Keratinocyte (primary cell): Measurements from ENCODE around the gene PCDHB15. TPM values are rescaled to one million over a fixed set of nuclear protein-coding genes. Genes with fewer than 3 reads are reported as not detected.
"Not testable (repeated sequence)": the region's sequence is repeated elsewhere in the genome, so short reads cannot be mapped to it uniquely, and the experiment has no call there.

Experiments
- DNase-seq: peaks from one replicate; pipeline ENCODE4 v3.0.0-alpha.2; 2011; ENCODE audit warnings: low read depth, missing footprints, low spot score
- FAIRE-seq: peaks from 2 replicates; lab custom pipeline; 2011; peaks lifted over from hg19 to GRCh38; lab: Jason Lieb, UNC
- H2AFZ ChIP-seq: 2 replicates; pipeline ENCODE4 v1.6.0; 2012; ENCODE audit warnings: low read length, control low read depth, inconsistent platforms; ENCODE audit not compliant: control insufficient read depth
- H3K27ac ChIP-seq: 2 replicates; pipeline ENCODE4 v1.5.1; 2011; ENCODE audit warnings: low read length; ENCODE audit not compliant: control insufficient read depth, insufficient read depth
- H3K27me3 ChIP-seq: 3 replicates; pipeline ENCODE4 v1.6.0; 2011; ENCODE audit warnings: low read length; ENCODE audit not compliant: control insufficient read depth, insufficient read depth; ENCODE audit errors: extremely low read depth
- H3K36me3 ChIP-seq, 2 experiments: 2 replicates in 1 of 2; 3 replicates in 1 of 2; pipeline ENCODE4 v1.5.1; 2011; ENCODE audit warnings: low read length in 2 of 2, mild to moderate bottlenecking in 1 of 2; ENCODE audit not compliant: control insufficient read depth in 2 of 2, insufficient read depth in 2 of 2; ENCODE audit errors: extremely low read depth in 1 of 2
- H3K4me1 ChIP-seq: 3 replicates; pipeline ENCODE4 v1.5.1; 2011; ENCODE audit warnings: low read length; ENCODE audit not compliant: control insufficient read depth, insufficient read depth; ENCODE audit errors: extremely low read depth
- H3K4me2 ChIP-seq: 3 replicates; pipeline ENCODE4 v1.6.0; 2011; ENCODE audit warnings: low read depth, low read length; ENCODE audit not compliant: control insufficient read depth, insufficient read depth; ENCODE audit errors: extremely low read depth
- H3K4me3 ChIP-seq, 3 experiments: fragments of 200-600 bp in 1 of 3; sonication (generic) in 1 of 3; 2 replicates in 2 of 3; 3 replicates in 1 of 3; pipeline ENCODE4 v1.5.1; 2011 to 2016; ENCODE audit warnings: low read length in 3 of 3, mild to moderate bottlenecking in 3 of 3, control low read depth in 2 of 3, inconsistent platforms in 1 of 3, low read depth in 1 of 3, mixed read lengths in 1 of 3, mixed run types in 1 of 3, moderate library complexity in 1 of 3; ENCODE audit not compliant: control insufficient read depth in 2 of 3, insufficient read depth in 2 of 3; ENCODE audit errors: extremely low read depth in 1 of 3
- H3K79me2 ChIP-seq: 2 replicates; pipeline ENCODE4 v1.6.0; 2012; ENCODE audit warnings: low read length; ENCODE audit not compliant: control insufficient read depth, insufficient read depth
- H3K9ac ChIP-seq: 3 replicates; pipeline ENCODE4 v1.6.0; 2011; ENCODE audit warnings: low read length; ENCODE audit not compliant: control insufficient read depth, insufficient read depth; ENCODE audit errors: extremely low read depth
- H3K9me1 ChIP-seq: 3 replicates; pipeline ENCODE4 v1.6.0; 2011; ENCODE audit warnings: low read length; ENCODE audit not compliant: control insufficient read depth, insufficient read depth; ENCODE audit errors: extremely low read depth
- H3K9me3 ChIP-seq: 2 replicates; pipeline ENCODE4 v1.5.1; 2012; ENCODE audit warnings: low read depth, low read length; ENCODE audit not compliant: control insufficient read depth
- H4K20me1 ChIP-seq: 3 replicates; pipeline ENCODE4 v1.6.0; 2011; ENCODE audit warnings: low read length; ENCODE audit not compliant: control insufficient read depth, insufficient read depth; ENCODE audit errors: extremely low read depth
- EZH2 ChIP-seq: IDR thresholded peaks from one replicate; pipeline ENCODE4 v1.6.1; 2012; ENCODE audit warnings: inconsistent platforms, mild to moderate bottlenecking, low read length, moderate library complexity
- dilution Hi-C: fragments of 300-500 bp; cut with MboI; formaldehyde crosslinking; loops from one replicate; pipeline ENCODE4 v1.7.0; 2020; ENCODE audit warnings: low sequenced_read_pairs; ENCODE audit not compliant: extremely low pct_ligation_motif_present
- polyA plus RNA-seq, 5 experiments: library from polyadenylated mRNA; depleted of rRNA in 3 of 5; stranded (reverse) in 3 of 5; stranded (forward) in 1 of 5; unstranded in 1 of 5; fragments of >200 nt; gene quantifications; 1 replicate in 1 of 5; 2 replicates in 3 of 5; 3 replicates in 1 of 5; pipeline versions ENCODE4 v1.2.1 to v1.2.3, GENCODE V29; 2011 to 2012; ENCODE audit warnings: missing spikeins in 2 of 5, low read depth in 1 of 5, low replicate concordance in 1 of 5
- TF ChIP-seq, protein P1 (sequence below), 3 experiments: IDR thresholded peaks in 1 of 3; conservative IDR thresholded peaks in 1 of 3; optimal IDR thresholded peaks in 1 of 3; 2 replicates in 2 of 3; 3 replicates in 1 of 3; pipeline versions ENCODE3 to v1.5.1; 2011; ENCODE audit warnings: low read length in 3 of 3, mild to moderate bottlenecking in 3 of 3, moderate library complexity in 2 of 3, control low read depth in 1 of 3, inconsistent platforms in 1 of 3; ENCODE audit not compliant: insufficient read depth in 2 of 3; ENCODE audit errors: extremely low read depth in 1 of 3

The PCDHB15 gene
- polyA plus RNA-seq, 1 donor (not counting 4 experiments of a cell fraction or from before 2014, with no cell fraction given), result 0.09 TPM

DNA sequence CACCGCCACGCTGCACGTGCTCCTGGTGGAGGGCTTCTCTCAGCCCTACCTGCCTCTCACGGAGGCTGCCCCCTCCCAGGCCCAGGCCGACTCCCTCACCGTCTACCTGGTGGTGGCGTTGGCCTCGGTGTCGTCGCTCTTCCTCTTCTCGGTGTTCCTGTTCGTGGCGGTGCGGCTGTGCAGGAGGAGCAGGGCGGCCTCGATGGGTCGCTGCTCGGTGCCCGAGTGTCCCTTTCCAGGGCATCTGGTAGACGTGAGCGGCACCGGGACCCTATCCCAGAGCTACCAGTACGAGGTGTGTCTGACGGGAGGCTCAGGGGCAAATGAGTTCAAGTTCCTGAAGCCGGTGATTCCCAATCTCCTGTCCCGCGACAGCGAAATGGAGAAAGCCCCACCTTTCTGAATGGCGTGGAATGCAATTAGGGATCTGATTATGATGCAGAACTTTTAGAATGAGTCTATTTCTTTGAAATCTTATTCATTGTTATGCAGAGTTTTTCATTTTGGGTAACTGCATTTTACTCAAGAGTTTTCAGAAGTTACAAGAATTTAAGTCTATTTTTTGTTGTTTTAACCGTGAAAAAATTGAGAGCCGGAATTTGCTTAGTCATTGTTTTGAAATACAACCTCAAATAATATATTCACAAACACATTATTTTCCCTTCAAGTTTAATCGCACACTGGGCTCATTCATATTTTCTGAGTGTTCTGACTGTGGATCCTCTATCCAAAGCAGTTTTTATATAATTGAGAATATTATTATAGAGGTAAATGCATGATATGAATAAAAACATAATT lies 8.5 kb upstream of the PCDHB15 start:
- H3K9ac ChIP-seq, result no peak overlapping the region
- no peaks in the 10 kb centered on the region for H3K36me3 ChIP-seq
- no peaks in the 10 kb centered on the region for H3K27me3 ChIP-seq
- DNase-seq (no peak), FAIRE-seq (no peak)
- H3K4me2 ChIP-seq, result no peak overlapping the region
- H3K4me1 ChIP-seq, result no peaks in the 10 kb centered on the region
- H3K9me3 ChIP-seq, result peaks cover 7% of the 10 kb centered on the region
- H3K4me3 ChIP-seq, result no peak overlapping the region
- dilution Hi-C loops, result no loop called here
- no peaks in the 10 kb centered on the region for H3K79me2 ChIP-seq
- H3K27ac ChIP-seq, result no peak overlapping the region
- no peaks in the 10 kb centered on the region for H3K9me1 ChIP-seq
- no peak overlapping the region for H2AFZ ChIP-seq
- TF ChIP-seq, protein P1, sequence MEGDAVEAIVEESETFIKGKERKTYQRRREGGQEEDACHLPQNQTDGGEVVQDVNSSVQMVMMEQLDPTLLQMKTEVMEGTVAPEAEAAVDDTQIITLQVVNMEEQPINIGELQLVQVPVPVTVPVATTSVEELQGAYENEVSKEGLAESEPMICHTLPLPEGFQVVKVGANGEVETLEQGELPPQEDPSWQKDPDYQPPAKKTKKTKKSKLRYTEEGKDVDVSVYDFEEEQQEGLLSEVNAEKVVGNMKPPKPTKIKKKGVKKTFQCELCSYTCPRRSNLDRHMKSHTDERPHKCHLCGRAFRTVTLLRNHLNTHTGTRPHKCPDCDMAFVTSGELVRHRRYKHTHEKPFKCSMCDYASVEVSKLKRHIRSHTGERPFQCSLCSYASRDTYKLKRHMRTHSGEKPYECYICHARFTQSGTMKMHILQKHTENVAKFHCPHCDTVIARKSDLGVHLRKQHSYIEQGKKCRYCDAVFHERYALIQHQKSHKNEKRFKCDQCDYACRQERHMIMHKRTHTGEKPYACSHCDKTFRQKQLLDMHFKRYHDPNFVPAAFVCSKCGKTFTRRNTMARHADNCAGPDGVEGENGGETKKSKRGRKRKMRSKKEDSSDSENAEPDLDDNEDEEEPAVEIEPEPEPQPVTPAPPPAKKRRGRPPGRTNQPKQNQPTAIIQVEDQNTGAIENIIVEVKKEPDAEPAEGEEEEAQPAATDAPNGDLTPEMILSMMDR (optimal IDR thresholded peaks at IDR 0.05 in 1 of 3, IDR thresholded peaks at IDR 0.05 in 1 of 3, conservative IDR thresholded peaks at IDR 0.05 in 1 of 3; ENCODE audit: extremely low read depth in 1 of 3, insufficient read depth in 2 of 3, low read length in 3 of 3), result no peak
- no peak for TF ChIP-seq EZH2
- H4K20me1 ChIP-seq, result no peaks in the 10 kb centered on the region

DNA sequence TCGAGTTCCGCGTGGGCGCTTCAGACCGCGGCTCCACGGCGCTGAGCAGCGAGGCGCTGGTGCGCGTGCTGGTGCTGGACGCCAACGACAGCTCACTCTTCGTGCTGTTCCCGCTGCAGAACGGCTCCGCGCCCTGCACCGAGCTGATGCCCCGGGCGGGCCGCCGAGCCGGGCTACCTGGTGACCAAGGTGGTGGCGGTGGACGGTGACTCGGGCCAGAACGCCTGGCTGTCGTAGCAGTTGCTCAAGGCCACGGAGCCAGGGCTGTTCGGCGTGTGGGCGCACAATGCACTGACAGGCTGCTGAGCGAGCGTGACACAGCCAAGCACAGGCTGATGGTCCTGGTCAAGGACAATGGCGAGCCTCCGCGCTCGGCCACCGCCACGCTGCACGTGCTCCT lies 3.7 kb upstream of the PCDHB15 start:
- no peak overlapping the region for H2AFZ ChIP-seq

DNA sequence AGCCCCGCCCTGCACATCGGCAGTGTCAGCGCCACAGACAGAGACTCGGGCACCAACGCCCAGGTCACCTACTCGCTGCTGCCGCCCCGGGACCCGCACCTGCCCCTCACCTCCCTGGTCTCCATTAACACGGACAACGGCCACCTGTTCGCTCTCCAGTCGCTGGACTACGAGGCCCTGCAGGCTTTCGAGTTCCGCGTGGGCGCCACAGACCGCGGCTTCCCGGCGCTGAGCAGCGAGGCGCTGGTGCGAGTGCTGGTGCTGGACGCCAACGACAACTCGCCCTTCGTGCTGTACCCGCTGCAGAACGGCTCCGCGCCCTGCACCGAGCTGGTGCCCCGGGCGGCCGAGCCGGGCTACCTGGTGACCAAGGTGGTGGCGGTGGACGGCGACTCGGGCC lies 1.8 kb downstream of the PCDHB15 start:
- H3K79me2 ChIP-seq, H3K4me2 ChIP-seq, H3K9ac ChIP-seq, H3K4me3 ChIP-seq, dilution Hi-C loops, H3K27me3 ChIP-seq, DNase-seq, H3K9me1 ChIP-seq, H4K20me1 ChIP-seq, FAIRE-seq, H3K27ac ChIP-seq, H3K36me3 ChIP-seq, H2AFZ ChIP-seq, H3K9me3 ChIP-seq, H3K4me1 ChIP-seq: not testable (repeated sequence)

More for the DNA sequence above, 3.7 kb upstream of the PCDHB15 start:
- dilution Hi-C loops, result no loop called here
- Histone ChIP-seq H3K9ac (no peak overlapping the region), H4K20me1 (no peaks in the 10 kb centered on the region), H3K4me3 (no peak overlapping the region), H3K4me1 (no peaks in the 10 kb centered on the region), H3K27ac (no peak overlapping the region), H3K27me3 (no peaks in the 10 kb centered on the region), H3K36me3 (no peaks in the 10 kb centered on the region), H3K79me2 (no peaks in the 10 kb centered on the region), H3K4me2 (no peak overlapping the region), H3K9me1 (no peaks in the 10 kb centered on the region), H3K9me3 (peaks cover 7% of the 10 kb centered on the region)
- TF ChIP-seq, protein P1 (optimal IDR thresholded peaks at IDR 0.05 in 1 of 3, IDR thresholded peaks at IDR 0.05 in 1 of 3, conservative IDR thresholded peaks at IDR 0.05 in 1 of 3; ENCODE audit: extremely low read depth in 1 of 3, insufficient read depth in 2 of 3, low read length in 3 of 3), result no peak
- TF ChIP-seq EZH2, result no peak
- no peak for DNase-seq
- FAIRE-seq, result no peak

DNA sequence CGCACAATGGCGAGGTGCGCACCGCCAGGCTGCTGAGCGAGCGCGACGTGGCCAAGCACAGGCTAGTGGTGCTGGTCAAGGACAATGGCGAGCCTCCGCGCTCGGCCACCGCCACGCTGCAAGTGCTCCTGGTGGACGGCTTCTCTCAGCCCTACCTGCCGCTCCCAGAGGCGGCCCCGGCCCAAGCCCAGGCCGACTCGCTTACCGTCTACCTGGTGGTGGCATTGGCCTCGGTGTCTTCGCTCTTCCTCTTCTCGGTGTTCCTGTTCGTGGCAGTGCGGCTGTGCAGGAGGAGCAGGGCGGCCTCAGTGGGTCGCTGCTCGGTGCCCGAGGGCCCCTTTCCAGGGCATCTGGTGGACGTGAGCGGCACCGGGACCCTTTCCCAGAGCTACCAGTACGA lies 2.2 kb downstream of the PCDHB15 start:
- H3K27ac ChIP-seq, H4K20me1 ChIP-seq, H3K9me3 ChIP-seq, H3K4me3 ChIP-seq, FAIRE-seq, H3K9me1 ChIP-seq, H3K36me3 ChIP-seq, H2AFZ ChIP-seq, H3K27me3 ChIP-seq, DNase-seq, H3K79me2 ChIP-seq, H3K4me2 ChIP-seq, H3K4me1 ChIP-seq, H3K9ac ChIP-seq, dilution Hi-C loops: not testable (repeated sequence)
